Neural cell (in vitro differentiated cells): Measurements from ENCODE around the gene SLC22A2. TPM values are rescaled to one million over a fixed set of nuclear protein-coding genes. Genes with fewer than 3 reads are reported as not detected.

Experiments used
- H2AFZ ChIP-seq: fragments of 200-600, 300-800 bp; sonication (generic), shearing (Covaris generic); 2 replicates; pipeline ENCODE4 v1.6.0; 2014; ENCODE audit warnings: low read depth, mild to moderate bottlenecking, antibody characterized with exemption, low read length, moderate library complexity
- H3F3A ChIP-seq: fragments of 200-600 bp; shearing (Covaris generic); 2 replicates; pipeline ENCODE4 v1.6.1; 2016; ENCODE audit warnings: mild to moderate bottlenecking, moderate library complexity, mixed read lengths, antibody characterized with exemption, low read length; ENCODE audit not compliant: insufficient read depth, poor library complexity, severe bottlenecking
- H3K27ac ChIP-seq: fragments of 200-600, 300-800 bp; sonication (generic), shearing (Covaris generic); 2 replicates; pipeline ENCODE4 v1.5.1; 2014; ENCODE audit warnings: mild to moderate bottlenecking, low read length, moderate library complexity
- H3K27me3 ChIP-seq: fragments of 300-800, 200-600 bp; sonication (generic), shearing (Covaris generic); 2 replicates; pipeline ENCODE4 v1.6.0; 2014; ENCODE audit warnings: mild to moderate bottlenecking, low read depth, low read length, moderate library complexity; ENCODE audit not compliant: insufficient read depth
- H3K36me3 ChIP-seq: fragments of 300-800, 200-600 bp; sonication (generic), shearing (Covaris generic); 2 replicates; pipeline ENCODE4 v1.5.1; 2014; ENCODE audit warnings: mild to moderate bottlenecking, antibody characterized with exemption, low read length, moderate library complexity; ENCODE audit not compliant: insufficient read depth
- H3K4me2 ChIP-seq: fragments of 300-800, 200-600 bp; sonication (generic), shearing (Covaris generic); 2 replicates; pipeline ENCODE4 v1.6.0; 2014; ENCODE audit warnings: mild to moderate bottlenecking, low read length
- H3K4me3 ChIP-seq: fragments of 300-800, 200-600 bp; sonication (generic), shearing (Covaris generic); 2 replicates; pipeline ENCODE4 v1.5.1; 2014; ENCODE audit warnings: mild to moderate bottlenecking, low read length, moderate library complexity
- H3K79me2 ChIP-seq: fragments of 200-600 bp; shearing (Covaris generic); replicated peaks from 2 replicates; pipeline ENCODE4 v1.6.0; 2014; ENCODE audit warnings: mild to moderate bottlenecking, low read length, moderate library complexity; ENCODE audit not compliant: insufficient read depth
- H3K9ac ChIP-seq: fragments of 300-800, 200-600 bp; sonication (generic), shearing (Covaris generic); 2 replicates; pipeline ENCODE4 v1.6.1; 2016; ENCODE audit warnings: mild to moderate bottlenecking, low read length, mixed read lengths
- H3K9me2 ChIP-seq: fragments of 200-600 bp; shearing (Covaris generic); 2 replicates; pipeline ENCODE4 v1.6.1; 2016; ENCODE audit warnings: mild to moderate bottlenecking, low read length, mixed read lengths; ENCODE audit not compliant: insufficient read depth
- H3K9me3 ChIP-seq: fragments of 200-600, 300-800 bp; sonication (generic), shearing (Covaris generic); 2 replicates; pipeline ENCODE4 v1.6.1; 2016; ENCODE audit warnings: mild to moderate bottlenecking, mixed run types, low read length, moderate library complexity, mixed read lengths
- H4K20me1 ChIP-seq: fragments of 200-600 bp; shearing (Covaris generic); 2 replicates; pipeline ENCODE4 v1.6.1; 2016; ENCODE audit warnings: mild to moderate bottlenecking, mixed run types; ENCODE audit not compliant: insufficient read depth
- EP300 ChIP-seq: fragments of 450-650 bp; conservative IDR thresholded peaks from 2 replicates; pipeline ENCODE4 v1.6.1; 2014; ENCODE audit warnings: antibody characterized with exemption, mild to moderate bottlenecking, moderate library complexity; ENCODE audit not compliant: poor library complexity, severe bottlenecking
- EZH2 ChIP-seq: fragments of 200-600, 300-800 bp; shearing (Covaris generic), sonication (generic); IDR thresholded peaks from 2 replicates; pipeline ENCODE4 v1.6.1; 2014; ENCODE audit warnings: antibody characterized with exemption, low read length, borderline replicate concordance, mild to moderate bottlenecking; ENCODE audit not compliant: insufficient read depth, poor library complexity, severe bottlenecking
- POLR2AphosphoS5 ChIP-seq: IDR thresholded peaks from 2 replicates; pipeline ENCODE4 v1.6.1; 2012
- RAD21 ChIP-seq: fragments of 450-650 bp; conservative IDR thresholded peaks from 2 replicates; pipeline ENCODE4 v1.6.1; 2014; ENCODE audit warnings: antibody characterized with exemption, mild to moderate bottlenecking, moderate library complexity
- REST ChIP-seq: IDR thresholded peaks from 2 replicates; pipeline ENCODE4 v1.6.1; 2012; ENCODE audit warnings: borderline replicate concordance
- SMC3 ChIP-seq: fragments of 450-650 bp; conservative IDR thresholded peaks from 2 replicates; pipeline ENCODE4 v1.6.1; 2014; ENCODE audit warnings: antibody characterized with exemption, mild to moderate bottlenecking, moderate library complexity; ENCODE audit not compliant: poor library complexity
- TAF1 ChIP-seq: IDR thresholded peaks from 2 replicates; pipeline ENCODE4 v1.6.1; 2012; ENCODE audit warnings: low read depth
- polyA plus RNA-seq: library from polyadenylated mRNA; depleted of rRNA; stranded (reverse); fragments of >200 nt; gene quantifications from 2 replicates; pipeline ENCODE4 v1.2.3, GENCODE V29; 2014

SLC22A2 gene
- polyA plus RNA-seq, 1 donor from 2014 or later, result not detected

GRCh38 chr6:160275511-160276003 lies 16.9 kb upstream of the SLC22A2 start:
- no peak overlapping the region for H3K27ac ChIP-seq
- no peaks in the 10 kb centered on the region for H3K9me2 ChIP-seq
- no peaks in the 10 kb centered on the region for H3K36me3 ChIP-seq
- H3K27me3 ChIP-seq, result no peaks in the 10 kb centered on the region
- H3K9me3 ChIP-seq, result no peaks in the 10 kb centered on the region
- no peak overlapping the region for H2AFZ ChIP-seq
- no peak overlapping the region for H3K9ac ChIP-seq
- H4K20me1 ChIP-seq, result no peaks in the 10 kb centered on the region
- no peaks in the 10 kb centered on the region for H3K79me2 ChIP-seq
- no peaks in the 10 kb centered on the region for H3F3A ChIP-seq
- no peak overlapping the region for H3K4me2 ChIP-seq
- no peak overlapping the region for H3K4me3 ChIP-seq
- no peak for TF ChIP-seq SMC3
- no peak for TF ChIP-seq TAF1
- no peak for TF ChIP-seq POLR2AphosphoS5
- TF ChIP-seq EZH2, result no peak
- no peak for TF ChIP-seq EP300
- no peak for TF ChIP-seq RAD21
- no peak for TF ChIP-seq REST

- Histone ChIP-seq H3K4me3 (no peak overlapping the region), H4K20me1 (no peaks in the 10 kb centered on the region), H3K27me3 (no peaks in the 10 kb centered on the region), H3K9ac (no peak overlapping the region), H3F3A (no peaks in the 10 kb centered on the region), H3K9me3 (no peaks in the 10 kb centered on the region), H3K4me2 (no peak overlapping the region), H2AFZ (no peak overlapping the region), H3K9me2 (no peaks in the 10 kb centered on the region), H3K27ac (no peak overlapping the region), H3K36me3 (no peaks in the 10 kb centered on the region), H3K79me2 (no peaks in the 10 kb centered on the region)
- no peak for TF ChIP-seq RAD21
Measured at GRCh38 chr6:160274871-160275510, 16.4 kb upstream of the SLC22A2 start.

- no peak overlapping the region for H3K9ac ChIP-seq
- no peak overlapping the region for H3K4me3 ChIP-seq
- no peak overlapping the region for H3K4me2 ChIP-seq
- H3K79me2 ChIP-seq, result no peaks in the 10 kb centered on the region
- H3K9me2 ChIP-seq, result no peaks in the 10 kb centered on the region
- no peaks in the 10 kb centered on the region for H3K27me3 ChIP-seq
- no peak overlapping the region for H2AFZ ChIP-seq
- no peaks in the 10 kb centered on the region for H4K20me1 ChIP-seq
- H3K27ac ChIP-seq, result no peak overlapping the region
- H3F3A ChIP-seq, result no peaks in the 10 kb centered on the region
- no peaks in the 10 kb centered on the region for H3K36me3 ChIP-seq
- TF ChIP-seq EP300 (no peak), POLR2AphosphoS5 (no peak), RAD21 (no peak), REST (no peak), TAF1 (no peak)
- no peaks in the 10 kb centered on the region for H3K9me3 ChIP-seq
Measured at GRCh38 chr6:160273750-160274149, 15.1 kb upstream of the SLC22A2 start.
